Mesenteric fat pad (tissue), 1 donor: ENCODE measurements around the gene SLC38A11. TPM values are rescaled to one million over a fixed set of nuclear protein-coding genes. Genes with fewer than 3 reads are reported as not detected.

Experiments
- DNase-seq: peaks from one replicate; pipeline ENCODE4 v3.0.0-alpha.2; 2020; ENCODE audit warnings: low spot score
- total RNA-seq: library from RNA; stranded (reverse); fragmentation: NEBNext Ultra II Directional; extraction: Animal tissue kit (Norgen Biotek cat#: 25700); gene quantifications from one replicate; pipeline ENCODE4 v1.2.1, GENCODE V29; 2021
- donor health status: DM: yes; HTN: yes; CAD: no.

The SLC38A11 gene
- total RNA-seq, 1 donor from 2014 or later: 1.1 TPM

- DNase-seq: no peak
Observed at GRCh38 chr2:164846276-164846675, 109.0 kb downstream of the SLC38A11 start.

Other genes with a start within 250 kb of the SLC38A11 start
- 85.9 TPM for gene COBLL1, start 113.7 kb downstream of the SLC38A11 start, total RNA-seq
- gene SCN3A, start 248.5 kb upstream of the SLC38A11 start, total RNA-seq: 1.3 TPM